Spleen (tissue), 11 donors: ENCODE data around the gene SOX6. TPM values are rescaled to one million over a fixed set of nuclear protein-coding genes. Genes with fewer than 3 reads are reported as not detected.

ENCODE experiments used
- DNase-seq: peaks from one replicate; pipeline ENCODE4 v3.0.0-alpha.2; 2020
- H3K27ac ChIP-seq, 8 donors: fragments of 200-600 bp; sonication (generic) in 7 of 8; 1 replicate in 4 of 8; 2 replicates in 4 of 8; pipeline versions ENCODE4 v1.5.0 to v1.8.0; 2016 to 2021; ENCODE audit warnings: inconsistent platforms in 4 of 8, mild to moderate bottlenecking in 4 of 8, moderate library complexity in 1 of 8
- H3K27me3 ChIP-seq, 7 donors: fragments of 200-600 bp; sonication (generic) in 6 of 7; replicated peaks in 1 of 7; 1 replicate in 4 of 7; 2 replicates in 3 of 7; pipeline versions ENCODE4 v1.5.0 to v1.8.0; 2016 to 2021; ENCODE audit warnings: inconsistent platforms in 3 of 7, mild to moderate bottlenecking in 1 of 7
- H3K36me3 ChIP-seq, 6 donors: fragments of 200-600 bp; sonication (generic) in 5 of 6; 1 replicate in 4 of 6; 2 replicates in 2 of 6; pipeline versions ENCODE4 v1.5.0 to v1.8.0; 2016 to 2021; ENCODE audit warnings: inconsistent platforms in 2 of 6
- H3K4me1 ChIP-seq, 6 donors: fragments of 200-600 bp; sonication (generic) in 5 of 6; 1 replicate in 3 of 6; 2 replicates in 3 of 6; pipeline versions ENCODE4 v1.5.0 to v1.8.0; 2016 to 2021; ENCODE audit warnings: inconsistent platforms in 3 of 6
- H3K4me3 ChIP-seq, 8 donors: fragments of 200-600 bp; sonication (generic) in 7 of 8; 1 replicate in 4 of 8; 2 replicates in 4 of 8; pipeline versions ENCODE4 v1.5.0 to v1.8.0; 2016 to 2021; ENCODE audit warnings: inconsistent platforms in 4 of 8, mild to moderate bottlenecking in 4 of 8, moderate library complexity in 2 of 8
- H3K9me3 ChIP-seq, 8 donors: fragments of 200-600 bp; sonication (generic) in 7 of 8; 1 replicate in 4 of 8; 2 replicates in 4 of 8; pipeline versions ENCODE4 v1.5.0 to v1.8.0; 2016 to 2021; ENCODE audit warnings: inconsistent platforms in 4 of 8
- CTCF ChIP-seq, 11 experiments: fragments of 200-600 bp in 7 of 11; fragments of 450-650 bp in 4 of 11; sonication (generic) in 4 of 11; IDR thresholded peaks in 8 of 11; conservative IDR thresholded peaks in 3 of 11; 1 replicate in 7 of 11; 2 replicates in 4 of 11; pipeline versions ENCODE4 v1.4.0 to v1.8.0; 2016 to 2021; ENCODE audit warnings: antibody characterized with exemption in 11 of 11, inconsistent platforms in 4 of 11, mild to moderate bottlenecking in 1 of 11
- POLR2A ChIP-seq, 3 donors: fragments of 450-650 bp; IDR thresholded peaks; one replicate each; pipeline ENCODE4 v1.5.1; 2017; ENCODE audit warnings: antibody characterized with exemption in 3 of 3, mild to moderate bottlenecking in 1 of 3
- POLR2AphosphoS5 ChIP-seq, 3 donors: sonication (generic); formaldehyde crosslinking; IDR thresholded peaks; one replicate each; pipeline ENCODE4 v1.5.1; 2017; ENCODE audit warnings: antibody characterized with exemption in 3 of 3
- WGBS, 5 donors: extraction: QIAGEN DNeasy Blood & Tissue Kit in 3 of 5; methylation state at CpG; one replicate each; pipeline versions ENCODE4 v1.1.5 to v1.1.7; 2013 to 2018; 5-methylcytosine and 5-hydroxymethylcytosine counted together
- intact Hi-C: fragments of 100-400 bp; cut with DNase I; formaldehyde crosslinking; loops from one replicate; pipeline ENCODE4 v1.15.0; 2023; ENCODE audit warnings: low total_unique reads
- polyA plus RNA-seq, 3 donors: library from polyadenylated mRNA; stranded (reverse); fragments of 200-250 nt; gene quantifications; one replicate each; pipeline ENCODE4 v1.2.1, GENCODE V29; 2013
- total RNA-seq, 7 donors: library from RNA; depleted of rRNA in 3 of 7; stranded (reverse); fragments of >200 nt in 3 of 7; fragmentation: NEBNext Ultra II Directional in 4 of 7; extraction: Animal tissue kit (Norgen Biotek cat#: 25700) in 4 of 7; gene quantifications; one replicate each; pipeline versions ENCODE4 v1.1.0 to v1.2.1, GENCODE V29; 2016 to 2021
- donor health status: healthy with polysubstance abuse.
- donor health status: DM: no; HTN: no; CAD: no; lungs with moderate emphysema.
- donor health status: DM: no; HTN: no; CAD: no.
- donor health status: Bipolar disorder and iron deficiency.
- donor health status: healthy.
- donor health status: DM: no; HTN: no; CAD: no.
- donor health status: DM: yes; HTN: yes; CAD: no.

The SOX6 gene
- total and polyA plus RNA-seq, 10 donors = 0.11 to 12.4 (median 3.7) TPM

- 48 to 63% (median 52%) methylated on average over 6 of the region's 6 CpGs for WGBS, 5 donors
- TF ChIP-seq POLR2A (IDR thresholded peaks at IDR 0.05) (no peak), CTCF (IDR thresholded peaks at IDR 0.05 in 8 of 11, conservative IDR thresholded peaks at IDR 0.05 in 3 of 11) (no peak), POLR2AphosphoS5 (IDR thresholded peaks at IDR 0.05) (no peak)
- H3K27me3 ChIP-seq = no peaks in the 10 kb centered on the region
- peaks cover 0 to 8% (median 4%) of the 10 kb centered on the region in 6 donors for H3K4me1 ChIP-seq
- H3K36me3 ChIP-seq = no peaks in the 10 kb centered on the region
- no peak for DNase-seq
- intact Hi-C loops = no loop called here
- no peak overlapping the region for H3K4me3 ChIP-seq
- H3K9me3 ChIP-seq = no peaks in the 10 kb centered on the region
- H3K27ac ChIP-seq = no peak overlapping the region
Measured at GRCh38 chr11:16012125-16012751, 344.1 kb downstream of the SOX6 start.

- TF ChIP-seq POLR2A (IDR thresholded peaks at IDR 0.05) (no peak), POLR2AphosphoS5 (IDR thresholded peaks at IDR 0.05) (no peak), CTCF (IDR thresholded peaks at IDR 0.05 in 8 of 11, conservative IDR thresholded peaks at IDR 0.05 in 3 of 11) (no peak)
- no peaks in the 10 kb centered on the region for H3K9me3 ChIP-seq
- H3K36me3 ChIP-seq = no peaks in the 10 kb centered on the region
- H3K27ac ChIP-seq = no peak overlapping the region
- DNase-seq = no peak
- intact Hi-C loops = no loop called here
- H3K4me1 ChIP-seq = peaks cover 0 to 8% (median 4%) of the 10 kb centered on the region in 6 donors
- no peaks in the 10 kb centered on the region for H3K27me3 ChIP-seq
- no peak overlapping the region for H3K4me3 ChIP-seq
Measured at GRCh38 chr11:16011396-16011795, 344.9 kb downstream of the SOX6 start.

GRCh38 chr11:16009021-16009420 lies 347.3 kb downstream of the SOX6 start:
- no peak for TF ChIP-seq CTCF (IDR thresholded peaks at IDR 0.05 in 8 of 11, conservative IDR thresholded peaks at IDR 0.05 in 3 of 11)
- TF ChIP-seq POLR2A (IDR thresholded peaks at IDR 0.05) = no peak
- intact Hi-C loops = no loop called here
- Histone ChIP-seq H3K4me1 (peaks cover 0 to 8% (median 4%) of the 10 kb centered on the region in 6 donors), H3K27ac (no peak overlapping the region), H3K9me3 (no peaks in the 10 kb centered on the region), H3K4me3 (no peak overlapping the region), H3K36me3 (no peaks in the 10 kb centered on the region), H3K27me3 (no peaks in the 10 kb centered on the region)
- WGBS, 5 donors = 92 to 96% (median 94%) methylated on average over 1 of the region's 1 CpG
- no peak for DNase-seq

- Histone ChIP-seq H3K27ac (no peak overlapping the region), H3K36me3 (no peaks in the 10 kb centered on the region), H3K4me3 (no peak overlapping the region), H3K27me3 (no peaks in the 10 kb centered on the region), H3K4me1 (peaks cover 0 to 7% (median 3%) of the 10 kb centered on the region in 6 donors), H3K9me3 (no peaks in the 10 kb centered on the region)
- TF ChIP-seq CTCF (IDR thresholded peaks at IDR 0.05 in 8 of 11, conservative IDR thresholded peaks at IDR 0.05 in 3 of 11) (no peak), POLR2A (IDR thresholded peaks at IDR 0.05) (no peak), POLR2AphosphoS5 (IDR thresholded peaks at IDR 0.05) (no peak)
- no peak for DNase-seq
- intact Hi-C loops = no loop called here
- 76 to 92% (median 81%) methylated on average over 3 of the region's 3 CpGs for WGBS, 5 donors
Measured at GRCh38 chr11:16007514-16007913, 348.8 kb downstream of the SOX6 start.
